ENCODE data around the gene SQSTM1. TPM values are rescaled to one million over a fixed set of nuclear protein-coding genes. Genes with fewer than 3 reads are reported as not detected.

The SQSTM1 gene
- total RNA-seq, 1 donor, result 229 TPM

GRCh38 chr5:179874536-179875292 lies 54.0 kb downstream of the SQSTM1 start:
- Histone ChIP-seq H3K9me3 (ENCODE audit: low read depth, low read length) (no peaks in the 10 kb centered on the region), H3K4me1 (ENCODE audit: insufficient read depth, low read length) (peaks cover 8% of the 10 kb centered on the region), H3K27me3 (ENCODE audit: insufficient read depth, low read length) (no peaks in the 10 kb centered on the region), H3K4me3 (ENCODE audit: low read length) (no peak overlapping the region)

DNA sequence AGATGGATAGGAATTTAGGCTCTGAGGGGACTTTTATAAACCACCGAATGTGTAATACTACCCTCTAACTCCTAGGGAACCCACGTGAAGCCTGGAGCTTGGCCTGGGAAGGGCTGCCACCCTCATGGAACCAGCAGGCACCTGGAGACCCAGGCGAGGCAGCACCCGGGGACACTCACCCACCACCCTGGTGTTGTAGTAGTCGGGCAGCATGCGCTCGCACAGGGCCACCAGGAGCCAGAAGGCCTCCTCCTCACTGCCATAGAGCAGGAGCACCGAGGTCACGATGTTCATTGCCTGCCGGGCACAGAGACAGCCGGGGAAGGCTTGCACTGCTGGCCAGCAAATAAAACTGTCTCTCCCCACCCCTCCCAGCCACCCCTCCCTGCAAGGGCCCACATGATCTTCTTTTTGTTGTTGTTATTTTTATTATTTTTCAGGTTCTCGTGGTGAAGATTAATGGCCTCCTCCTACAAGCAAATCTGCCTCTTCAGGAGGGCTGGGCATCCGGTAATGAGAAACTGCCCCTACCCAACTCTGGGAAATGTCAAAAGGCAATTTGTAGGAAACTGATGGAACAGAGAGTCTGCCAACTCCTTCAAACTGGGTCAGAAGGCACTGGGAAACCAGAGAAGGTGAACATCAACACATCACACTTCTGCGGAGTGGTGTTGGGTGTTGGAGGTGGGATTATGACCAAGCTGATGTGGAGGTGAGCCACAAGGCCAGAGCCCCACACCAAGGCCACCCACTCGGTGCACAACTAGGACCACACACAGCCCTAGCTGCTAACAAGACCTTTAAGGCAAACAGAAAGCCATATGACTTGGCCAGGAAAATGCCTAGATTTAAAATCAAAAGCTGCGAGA lies 55.3 kb downstream of the SQSTM1 start:
- Histone ChIP-seq H3K27me3 (ENCODE audit: insufficient read depth, low read length) (no peaks in the 10 kb centered on the region), H3K9me3 (ENCODE audit: low read depth, low read length) (no peaks in the 10 kb centered on the region)

GRCh38 chr5:179876610-179876952 lies 55.9 kb downstream of the SQSTM1 start:
- Histone ChIP-seq H3K27me3 (ENCODE audit: insufficient read depth, low read length) (no peaks in the 10 kb centered on the region), H3K9me3 (ENCODE audit: low read depth, low read length) (no peaks in the 10 kb centered on the region), H3K4me3 (ENCODE audit: low read length) (no peak overlapping the region), H3K4me1 (ENCODE audit: insufficient read depth, low read length) (peaks cover 8% of the 10 kb centered on the region)

More for the DNA sequence above, 55.3 kb downstream of the SQSTM1 start:
- H3K4me3 ChIP-seq (ENCODE audit: low read length), result no peak overlapping the region
- H3K4me1 ChIP-seq (ENCODE audit: insufficient read depth, low read length), result peaks cover 8% of the 10 kb centered on the region

GRCh38 chr5:179878222-179879002 lies 57.7 kb downstream of the SQSTM1 start:
- H3K27me3 ChIP-seq (ENCODE audit: insufficient read depth, low read length), result no peaks in the 10 kb centered on the region
- H3K4me1 ChIP-seq (ENCODE audit: insufficient read depth, low read length), result peaks cover 8% of the 10 kb centered on the region
- no peak overlapping the region for H3K4me3 ChIP-seq (ENCODE audit: low read length)
- H3K9me3 ChIP-seq (ENCODE audit: low read depth, low read length), result peaks cover 7% of the 10 kb centered on the region

DNA sequence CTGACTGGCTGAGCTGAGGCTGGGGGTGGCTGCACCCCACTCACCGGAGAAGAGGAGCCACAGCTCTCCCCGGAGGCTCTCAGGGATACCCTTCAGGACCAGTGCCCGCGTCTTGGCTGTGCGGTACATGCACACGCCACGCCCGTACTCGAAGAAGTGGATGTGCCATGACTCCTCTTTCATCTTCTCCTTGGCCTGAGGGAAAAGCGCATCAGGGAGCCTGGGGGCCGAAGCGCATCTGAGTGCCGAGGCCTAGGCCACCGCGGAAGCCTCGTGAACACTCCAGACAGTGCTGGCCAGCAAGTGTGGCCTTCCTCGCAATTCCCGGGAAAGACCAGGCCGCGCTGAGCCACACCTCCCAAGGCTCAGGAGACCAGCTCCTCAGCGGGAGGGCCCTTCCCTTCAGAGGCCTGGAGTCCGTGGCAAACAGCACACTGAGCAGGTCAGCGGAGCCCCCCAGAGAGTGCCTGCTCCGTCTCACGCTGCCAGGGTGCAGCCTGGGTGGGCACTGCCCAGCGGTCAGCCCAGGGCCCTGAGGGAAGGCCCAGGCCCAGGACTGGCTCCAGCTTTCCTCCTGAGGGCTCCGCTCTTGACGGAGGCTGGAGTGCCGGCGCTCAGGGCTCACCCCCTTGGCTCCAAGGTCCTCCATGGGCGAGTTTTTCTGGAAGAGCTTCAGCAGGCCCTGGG lies 58.4 kb downstream of the SQSTM1 start:
- Histone ChIP-seq H3K4me3 (ENCODE audit: low read length) (no peak overlapping the region), H3K27me3 (ENCODE audit: insufficient read depth, low read length) (no peaks in the 10 kb centered on the region), H3K9me3 (ENCODE audit: low read depth, low read length) (peaks cover 14% of the 10 kb centered on the region), H3K4me1 (ENCODE audit: insufficient read depth, low read length) (peaks cover 8% of the 10 kb centered on the region)

DNA sequence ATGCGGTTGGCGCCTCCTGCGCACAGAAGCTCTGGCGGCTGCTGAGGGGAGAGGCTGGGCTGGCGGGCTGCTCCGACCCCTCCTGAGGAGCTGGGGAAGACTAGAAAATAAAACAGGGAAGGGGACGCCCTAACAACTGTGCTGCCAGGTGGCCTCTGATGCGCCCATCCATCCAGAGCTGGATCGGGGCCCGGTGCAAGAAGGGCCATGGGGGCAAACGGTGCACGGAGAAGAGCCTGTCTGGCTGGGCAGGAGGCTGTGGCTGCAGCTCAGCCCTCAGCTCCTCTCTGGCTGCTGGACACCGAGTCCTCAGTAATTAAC lies 58.9 kb downstream of the SQSTM1 start:
- Histone ChIP-seq H3K9me3 (ENCODE audit: low read depth, low read length) (peaks cover 19% of the 10 kb centered on the region), H3K27me3 (ENCODE audit: insufficient read depth, low read length) (no peaks in the 10 kb centered on the region), H3K4me1 (ENCODE audit: insufficient read depth, low read length) (peaks cover 8% of the 10 kb centered on the region), H3K4me3 (ENCODE audit: low read length) (no peak overlapping the region)

DNA sequence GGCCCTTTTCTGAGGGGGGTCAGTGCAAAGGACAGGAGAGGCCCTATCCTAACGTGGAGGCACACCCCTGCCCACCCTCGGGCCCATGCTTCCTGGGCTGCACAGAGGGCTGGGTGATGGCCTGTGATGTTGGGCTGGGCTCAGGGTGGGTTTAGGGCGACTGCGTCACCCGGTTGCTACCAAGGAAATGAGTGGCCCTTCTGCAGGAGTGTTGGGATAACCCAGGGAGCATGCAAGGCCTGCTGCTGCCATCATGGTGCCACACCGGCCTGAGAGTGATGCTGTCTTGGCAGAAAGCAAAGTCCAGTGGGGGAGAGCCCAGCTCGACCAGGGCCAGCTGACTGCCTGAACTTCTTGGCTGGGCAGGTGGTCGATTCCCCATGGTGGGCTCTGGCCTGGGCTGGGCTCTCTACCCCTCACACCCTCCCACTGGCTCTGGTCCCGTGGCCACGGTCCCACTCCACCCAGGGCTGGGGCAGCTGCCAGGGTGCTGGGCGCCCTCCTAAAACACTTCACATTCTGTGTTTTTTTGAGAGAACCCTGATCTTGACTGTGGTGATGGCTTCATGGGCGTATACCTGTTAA lies 59.5 kb downstream of the SQSTM1 start:
- no peak overlapping the region for H3K4me3 ChIP-seq (ENCODE audit: low read length)

DNA sequence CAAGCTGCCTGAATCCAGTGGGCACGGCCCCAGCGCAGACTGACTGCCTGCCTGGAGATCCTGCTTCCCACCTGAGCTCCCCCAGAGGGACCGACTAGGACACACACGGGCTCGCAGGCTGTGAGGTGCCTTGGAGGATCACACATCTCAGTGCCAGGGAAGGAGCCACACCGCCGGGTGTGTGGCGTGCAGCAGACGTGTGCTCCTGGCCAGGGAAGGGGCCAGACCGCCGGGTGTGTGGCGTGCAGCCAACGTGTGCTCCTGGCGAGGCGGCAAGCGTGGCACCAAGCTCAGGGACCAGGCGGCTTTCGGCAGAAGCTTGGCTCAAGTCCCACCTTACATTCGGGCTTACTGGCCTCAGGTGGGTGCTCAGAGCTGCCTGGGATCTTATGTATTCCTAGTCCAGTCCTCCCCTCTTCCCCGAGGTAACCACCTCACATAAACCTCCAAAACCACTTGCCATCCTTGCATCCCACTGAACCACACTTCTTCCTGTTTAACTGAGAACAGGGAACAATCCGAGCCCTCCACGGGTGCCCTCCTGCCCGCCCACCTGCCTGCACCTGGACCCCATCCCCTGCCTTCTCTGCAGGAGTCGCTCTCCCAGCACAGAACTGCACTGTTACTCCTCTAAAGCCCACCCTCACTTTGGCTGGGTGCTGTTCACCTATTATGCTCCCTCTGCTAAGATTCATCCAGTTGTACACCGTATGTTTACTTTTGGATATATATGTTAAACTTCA lies 60.3 kb downstream of the SQSTM1 start:
- Histone ChIP-seq H3K27me3 (ENCODE audit: insufficient read depth, low read length) (no peaks in the 10 kb centered on the region), H3K4me1 (ENCODE audit: insufficient read depth, low read length) (peaks cover 8% of the 10 kb centered on the region), H3K4me3 (ENCODE audit: low read length) (no peak overlapping the region), H3K9me3 (ENCODE audit: low read depth, low read length) (peaks cover 20% of the 10 kb centered on the region)

More for the DNA sequence above, 59.5 kb downstream of the SQSTM1 start:
- Histone ChIP-seq H3K9me3 (ENCODE audit: low read depth, low read length) (peaks cover 20% of the 10 kb centered on the region), H3K4me1 (ENCODE audit: insufficient read depth, low read length) (peaks cover 8% of the 10 kb centered on the region), H3K27me3 (ENCODE audit: insufficient read depth, low read length) (no peaks in the 10 kb centered on the region)

GRCh38 chr5:179882338-179882737 lies 61.6 kb downstream of the SQSTM1 start:
- H3K9me3 ChIP-seq (ENCODE audit: low read depth, low read length), result peaks cover 20% of the 10 kb centered on the region
- H3K27me3 ChIP-seq (ENCODE audit: insufficient read depth, low read length), result no peaks in the 10 kb centered on the region
- H3K4me3 ChIP-seq (ENCODE audit: low read length), result no peak overlapping the region
- H3K4me1 ChIP-seq (ENCODE audit: insufficient read depth, low read length), result no peaks in the 10 kb centered on the region

GRCh38 chr5:179883163-179883562 lies 62.5 kb downstream of the SQSTM1 start:
- peaks cover 20% of the 10 kb centered on the region for H3K9me3 ChIP-seq (ENCODE audit: low read depth, low read length)
- no peaks in the 10 kb centered on the region for H3K4me1 ChIP-seq (ENCODE audit: insufficient read depth, low read length)
- no peaks in the 10 kb centered on the region for H3K27me3 ChIP-seq (ENCODE audit: insufficient read depth, low read length)
- no peak overlapping the region for H3K4me3 ChIP-seq (ENCODE audit: low read length)

GRCh38 chr5:179885491-179886090 lies 64.9 kb downstream of the SQSTM1 start:
- Histone ChIP-seq H3K4me3 (ENCODE audit: low read length) (no peak overlapping the region), H3K27me3 (ENCODE audit: insufficient read depth, low read length) (no peaks in the 10 kb centered on the region), H3K9me3 (ENCODE audit: low read depth, low read length) (peaks cover 20% of the 10 kb centered on the region), H3K4me1 (ENCODE audit: insufficient read depth, low read length) (no peaks in the 10 kb centered on the region)

DNA sequence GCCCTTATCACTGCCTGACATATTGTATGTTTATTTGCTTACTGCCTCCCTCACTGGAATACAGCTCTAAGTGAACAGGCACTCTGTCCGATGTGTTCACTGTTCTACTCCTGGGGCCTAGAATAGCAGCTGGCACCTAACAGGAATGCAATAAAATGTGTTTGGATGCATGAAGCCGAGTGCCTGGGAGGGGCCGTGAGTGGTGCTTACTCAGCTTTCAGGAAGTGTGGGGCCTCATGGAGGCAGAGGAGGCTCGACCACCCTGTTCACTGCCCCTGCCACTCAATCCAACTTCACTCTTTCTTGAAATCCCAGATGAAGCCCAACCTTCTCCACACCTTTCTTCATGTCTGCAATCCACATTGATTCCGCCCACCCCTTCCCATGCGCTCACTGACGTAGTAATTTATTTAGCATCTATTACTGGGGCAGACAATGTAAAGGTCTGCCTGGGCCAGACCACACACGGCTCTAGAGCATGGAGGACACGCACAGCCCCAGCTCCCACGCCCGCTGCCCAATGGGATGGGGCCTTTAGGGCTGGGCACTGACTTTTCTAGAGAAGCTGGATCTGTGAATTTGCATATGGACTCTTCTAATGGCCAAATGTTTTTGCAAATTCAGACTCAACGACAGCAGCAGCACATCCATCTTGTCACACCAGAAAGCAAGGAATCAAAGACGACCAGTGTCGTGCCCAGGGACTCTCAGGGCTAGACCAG lies 65.6 kb downstream of the SQSTM1 start:
- H3K4me1 ChIP-seq (ENCODE audit: insufficient read depth, low read length), result no peaks in the 10 kb centered on the region
- H3K27me3 ChIP-seq (ENCODE audit: insufficient read depth, low read length), result no peaks in the 10 kb centered on the region
- peaks cover 20% of the 10 kb centered on the region for H3K9me3 ChIP-seq (ENCODE audit: low read depth, low read length)
- no peak overlapping the region for H3K4me3 ChIP-seq (ENCODE audit: low read length)

- Histone ChIP-seq H3K4me1 (ENCODE audit: insufficient read depth, low read length) (no peaks in the 10 kb centered on the region), H3K27me3 (ENCODE audit: insufficient read depth, low read length) (no peaks in the 10 kb centered on the region), H3K4me3 (ENCODE audit: low read length) (no peak overlapping the region), H3K9me3 (ENCODE audit: low read depth, low read length) (peaks cover 20% of the 10 kb centered on the region)
Observed at GRCh38 chr5:179887095-179887494, 66.4 kb downstream of the SQSTM1 start.

Data from mononuclear cell (primary cell).